Measurements from ENCODE around the gene SULT2B1. TPM values are rescaled to one million over a fixed set of nuclear protein-coding genes. Genes with fewer than 3 reads are reported as not detected.

The SULT2B1 gene
- polyA plus RNA-seq, 1 donor from 2014 or later, result not detected

GRCh38 chr19:48565090-48565489 is 13.1 kb downstream of the SULT2B1 start:
- Histone ChIP-seq H2AFZ (ENCODE audit: low read depth, low read length) (no peak overlapping the region), H3K36me3 (ENCODE audit: insufficient read depth, low read length) (no peaks in the 10 kb centered on the region), H3K9ac (ENCODE audit: low read length) (no peak overlapping the region), H3K9me3 (ENCODE audit: low read length) (no peaks in the 10 kb centered on the region), H4K20me1 (ENCODE audit: insufficient read depth) (no peaks in the 10 kb centered on the region), H3K4me2 (ENCODE audit: low read length) (no peak overlapping the region), H3F3A (ENCODE audit: insufficient read depth, low read length, poor library complexity, severe bottlenecking) (no peaks in the 10 kb centered on the region), H3K4me3 (ENCODE audit: low read length) (no peak overlapping the region), H3K9me2 (ENCODE audit: insufficient read depth, low read length) (no peaks in the 10 kb centered on the region), H3K27ac (ENCODE audit: low read length) (no peak overlapping the region), H3K27me3 (ENCODE audit: insufficient read depth, low read depth, low read length) (no peaks in the 10 kb centered on the region), H3K79me2 (replicated peaks; ENCODE audit: insufficient read depth, low read length) (no peaks in the 10 kb centered on the region)
- no peak for TF ChIP-seq MXI1 (conservative IDR thresholded peaks at IDR 0.05; ENCODE audit: poor library complexity, severe bottlenecking)
- no peak for TF ChIP-seq EZH2 (IDR thresholded peaks at IDR 0.05; ENCODE audit: borderline replicate concordance, insufficient read depth, low read length, poor library complexity, severe bottlenecking)
- TF ChIP-seq, protein P1, sequence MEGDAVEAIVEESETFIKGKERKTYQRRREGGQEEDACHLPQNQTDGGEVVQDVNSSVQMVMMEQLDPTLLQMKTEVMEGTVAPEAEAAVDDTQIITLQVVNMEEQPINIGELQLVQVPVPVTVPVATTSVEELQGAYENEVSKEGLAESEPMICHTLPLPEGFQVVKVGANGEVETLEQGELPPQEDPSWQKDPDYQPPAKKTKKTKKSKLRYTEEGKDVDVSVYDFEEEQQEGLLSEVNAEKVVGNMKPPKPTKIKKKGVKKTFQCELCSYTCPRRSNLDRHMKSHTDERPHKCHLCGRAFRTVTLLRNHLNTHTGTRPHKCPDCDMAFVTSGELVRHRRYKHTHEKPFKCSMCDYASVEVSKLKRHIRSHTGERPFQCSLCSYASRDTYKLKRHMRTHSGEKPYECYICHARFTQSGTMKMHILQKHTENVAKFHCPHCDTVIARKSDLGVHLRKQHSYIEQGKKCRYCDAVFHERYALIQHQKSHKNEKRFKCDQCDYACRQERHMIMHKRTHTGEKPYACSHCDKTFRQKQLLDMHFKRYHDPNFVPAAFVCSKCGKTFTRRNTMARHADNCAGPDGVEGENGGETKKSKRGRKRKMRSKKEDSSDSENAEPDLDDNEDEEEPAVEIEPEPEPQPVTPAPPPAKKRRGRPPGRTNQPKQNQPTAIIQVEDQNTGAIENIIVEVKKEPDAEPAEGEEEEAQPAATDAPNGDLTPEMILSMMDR (IDR thresholded peaks at IDR 0.05; ENCODE audit: poor library complexity, severe bottlenecking), result no peak
- TF ChIP-seq RAD21 (conservative IDR thresholded peaks at IDR 0.05), result no peak
- TF ChIP-seq POLR2AphosphoS5 (IDR thresholded peaks at IDR 0.05), result no peak
- TF ChIP-seq, protein P2, sequence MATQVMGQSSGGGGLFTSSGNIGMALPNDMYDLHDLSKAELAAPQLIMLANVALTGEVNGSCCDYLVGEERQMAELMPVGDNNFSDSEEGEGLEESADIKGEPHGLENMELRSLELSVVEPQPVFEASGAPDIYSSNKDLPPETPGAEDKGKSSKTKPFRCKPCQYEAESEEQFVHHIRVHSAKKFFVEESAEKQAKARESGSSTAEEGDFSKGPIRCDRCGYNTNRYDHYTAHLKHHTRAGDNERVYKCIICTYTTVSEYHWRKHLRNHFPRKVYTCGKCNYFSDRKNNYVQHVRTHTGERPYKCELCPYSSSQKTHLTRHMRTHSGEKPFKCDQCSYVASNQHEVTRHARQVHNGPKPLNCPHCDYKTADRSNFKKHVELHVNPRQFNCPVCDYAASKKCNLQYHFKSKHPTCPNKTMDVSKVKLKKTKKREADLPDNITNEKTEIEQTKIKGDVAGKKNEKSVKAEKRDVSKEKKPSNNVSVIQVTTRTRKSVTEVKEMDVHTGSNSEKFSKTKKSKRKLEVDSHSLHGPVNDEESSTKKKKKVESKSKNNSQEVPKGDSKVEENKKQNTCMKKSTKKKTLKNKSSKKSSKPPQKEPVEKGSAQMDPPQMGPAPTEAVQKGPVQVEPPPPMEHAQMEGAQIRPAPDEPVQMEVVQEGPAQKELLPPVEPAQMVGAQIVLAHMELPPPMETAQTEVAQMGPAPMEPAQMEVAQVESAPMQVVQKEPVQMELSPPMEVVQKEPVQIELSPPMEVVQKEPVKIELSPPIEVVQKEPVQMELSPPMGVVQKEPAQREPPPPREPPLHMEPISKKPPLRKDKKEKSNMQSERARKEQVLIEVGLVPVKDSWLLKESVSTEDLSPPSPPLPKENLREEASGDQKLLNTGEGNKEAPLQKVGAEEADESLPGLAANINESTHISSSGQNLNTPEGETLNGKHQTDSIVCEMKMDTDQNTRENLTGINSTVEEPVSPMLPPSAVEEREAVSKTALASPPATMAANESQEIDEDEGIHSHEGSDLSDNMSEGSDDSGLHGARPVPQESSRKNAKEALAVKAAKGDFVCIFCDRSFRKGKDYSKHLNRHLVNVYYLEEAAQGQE (IDR thresholded peaks at IDR 0.05; ENCODE audit: borderline replicate concordance), result no peak
- TF ChIP-seq SMC3 (conservative IDR thresholded peaks at IDR 0.05; ENCODE audit: poor library complexity), result no peak
- no peak for TF ChIP-seq TAF1 (IDR thresholded peaks at IDR 0.05; ENCODE audit: low read depth)
- TF ChIP-seq EP300 (conservative IDR thresholded peaks at IDR 0.05; ENCODE audit: poor library complexity, severe bottlenecking), result no peak

GRCh38 chr19:48568345-48568886 is 16.4 kb downstream of the SULT2B1 start:
- no peaks in the 10 kb centered on the region for H3K9me3 ChIP-seq (ENCODE audit: low read length)
- no peaks in the 10 kb centered on the region for H3F3A ChIP-seq (ENCODE audit: insufficient read depth, low read length, poor library complexity, severe bottlenecking)
- no peaks in the 10 kb centered on the region for H3K27me3 ChIP-seq (ENCODE audit: insufficient read depth, low read depth, low read length)
- H3K79me2 ChIP-seq (replicated peaks; ENCODE audit: insufficient read depth, low read length), result no peaks in the 10 kb centered on the region
- H3K9me2 ChIP-seq (ENCODE audit: insufficient read depth, low read length), result no peaks in the 10 kb centered on the region
- H4K20me1 ChIP-seq (ENCODE audit: insufficient read depth), result no peaks in the 10 kb centered on the region
- H2AFZ ChIP-seq (ENCODE audit: low read depth, low read length), result no peak overlapping the region
- H3K27ac ChIP-seq (ENCODE audit: low read length), result no peak overlapping the region
- H3K4me2 ChIP-seq (ENCODE audit: low read length), result no peak overlapping the region
- H3K9ac ChIP-seq (ENCODE audit: low read length), result no peak overlapping the region
- H3K4me3 ChIP-seq (ENCODE audit: low read length), result no peak overlapping the region
- H3K36me3 ChIP-seq (ENCODE audit: insufficient read depth, low read length), result no peaks in the 10 kb centered on the region
- TF ChIP-seq MXI1 (conservative IDR thresholded peaks at IDR 0.05; ENCODE audit: poor library complexity, severe bottlenecking) (no peak), EZH2 (IDR thresholded peaks at IDR 0.05; ENCODE audit: borderline replicate concordance, insufficient read depth, low read length, poor library complexity, severe bottlenecking) (no peak), SMC3 (conservative IDR thresholded peaks at IDR 0.05; ENCODE audit: poor library complexity) (no peak), RAD21 (conservative IDR thresholded peaks at IDR 0.05) (no peak), EP300 (conservative IDR thresholded peaks at IDR 0.05; ENCODE audit: poor library complexity, severe bottlenecking) (no peak), POLR2AphosphoS5 (IDR thresholded peaks at IDR 0.05) (no peak)
- TF ChIP-seq, protein P2 (IDR thresholded peaks at IDR 0.05; ENCODE audit: borderline replicate concordance), result no peak
- TF ChIP-seq, protein P1 (IDR thresholded peaks at IDR 0.05; ENCODE audit: poor library complexity, severe bottlenecking), result no peak

All from neural cell (in vitro differentiated cells).